MCF 10A (cell line): Measurements from ENCODE around the gene COL6A6. TPM values are rescaled to one million over a fixed set of nuclear protein-coding genes. Genes with fewer than 3 reads are reported as not detected.

ENCODE experiments used
- BruUV-seq: library from RNA; stranded (reverse); fragments of 400-500 nt; replicated peaks from 2 replicates; lab custom pipeline; 2021; lab: Mats Ljungman, UMichigan
- CTCF ChIA-PET: fragments of 300-600 bp; sonication (Branson Sonifier 250); formaldehyde crosslinking; extraction: SDS; loops from one replicate; lab custom pipeline; 2021; ENCODE audit warnings: antibody characterized with exemption, inconsistent platforms; lab: Yijun Ruan, JAX
- POLR2A ChIA-PET: fragments of 300-600, 350-650 bp; sonication (Branson Sonifier 250); formaldehyde crosslinking; extraction: SDS; loops from one replicate; lab custom pipeline; 2020; ENCODE audit warnings: antibody characterized with exemption, inconsistent platforms; lab: Yijun Ruan, JAX
- DNase-seq: peaks from one replicate; pipeline ENCODE4 v3.0.0-alpha.2; 2018; ENCODE audit not compliant: unreplicated experiment
- H3K27ac Mint-ChIP-seq: one replicate; pipeline ENCODE4 v1.8.0; 2022; ENCODE audit warnings: mild to moderate bottlenecking, low read depth, mixed read lengths; ENCODE audit not compliant: unreplicated experiment
- H3K27me3 Mint-ChIP-seq: one replicate; pipeline ENCODE4 v1.8.0; 2022; ENCODE audit warnings: mixed read lengths; ENCODE audit not compliant: insufficient read depth, unreplicated experiment
- H3K36me3 Mint-ChIP-seq: one replicate; pipeline ENCODE4 v1.8.0; 2022; ENCODE audit warnings: mild to moderate bottlenecking, moderate library complexity, mixed read lengths; ENCODE audit not compliant: insufficient read depth, unreplicated experiment
- H3K4me1 Mint-ChIP-seq: one replicate; pipeline ENCODE4 v1.8.0; 2022; ENCODE audit warnings: mixed read lengths; ENCODE audit not compliant: insufficient read depth, unreplicated experiment
- H3K4me3 Mint-ChIP-seq: one replicate; pipeline ENCODE4 v1.8.0; 2022; ENCODE audit warnings: mild to moderate bottlenecking, moderate library complexity, mixed read lengths; ENCODE audit not compliant: unreplicated experiment
- H3K9me3 Mint-ChIP-seq: one replicate; pipeline ENCODE4 v1.8.0; 2022; ENCODE audit warnings: mixed read lengths; ENCODE audit not compliant: unreplicated experiment
- CTCF ChIP-seq: fragments of 200-600 bp; IDR thresholded peaks from one replicate; pipeline ENCODE4 v1.8.0; 2022; ENCODE audit warnings: antibody characterized with exemption, mild to moderate bottlenecking; ENCODE audit not compliant: unreplicated experiment
- intact Hi-C: fragments of 100-400 bp; cut with micrococcal nuclease; formaldehyde crosslinking; loops from 2 replicates; pipeline ENCODE4 v1.14.1; 2022
- total RNA-seq: library from RNA; stranded (reverse); gene quantifications from 2 replicates; pipeline ENCODE4 v1.2.3, GENCODE V29; 2022

Gene COL6A6
- total RNA-seq, 1 experiment from 2014 or later: not detected

- Mint-ChIP-seq H3K27me3 (peaks cover 51% of the 10 kb centered on the region), H3K4me1 (no peaks in the 10 kb centered on the region), H3K27ac (no peak overlapping the region), H3K9me3 (no peaks in the 10 kb centered on the region), H3K4me3 (no peak overlapping the region), H3K36me3 (no peaks in the 10 kb centered on the region)
- POLR2A ChIA-PET: no interaction called here
- CTCF ChIA-PET: interaction anchor here (0.6 kb wide), 2 partner anchors 35 to 252 kb away, joined by 3 to 6 read pairs; no protein-coding TSS in a partner anchor
- intact Hi-C loops: no loop called here
- BruUV-seq: no TSS peak
- no peak for DNase-seq
- no peak for TF ChIP-seq CTCF
These were observed 11.1 kb downstream of the COL6A6 start for GRCh38 chr3:130528120-130528519.

- H3K4me1 Mint-ChIP-seq: no peaks in the 10 kb centered on the region
- no peaks in the 10 kb centered on the region for H3K36me3 Mint-ChIP-seq
- no peak for DNase-seq
- no peak for TF ChIP-seq CTCF
- ChIA-PET CTCF (no interaction called here), POLR2A (no interaction called here)
- peaks cover 38% of the 10 kb centered on the region for H3K27me3 Mint-ChIP-seq
- H3K9me3 Mint-ChIP-seq: no peaks in the 10 kb centered on the region
- no TSS peak for BruUV-seq
- intact Hi-C loops: no loop called here
- no peak overlapping the region for H3K4me3 Mint-ChIP-seq
- H3K27ac Mint-ChIP-seq: no peak overlapping the region
These were observed 12.7 kb downstream of the COL6A6 start for GRCh38 chr3:130529486-130530215.

GRCh38 chr3:130533247-130533646 is 16.3 kb downstream of the COL6A6 start:
- intact Hi-C loops: no loop called here
- CTCF ChIA-PET: no interaction called here
- peaks cover 34% of the 10 kb centered on the region for H3K27me3 Mint-ChIP-seq
- H3K9me3 Mint-ChIP-seq: no peaks in the 10 kb centered on the region
- POLR2A ChIA-PET: no interaction called here
- H3K4me3 Mint-ChIP-seq: no peak overlapping the region
- DNase-seq: no peak
- no peak for TF ChIP-seq CTCF
- H3K27ac Mint-ChIP-seq: no peak overlapping the region
- no peaks in the 10 kb centered on the region for H3K4me1 Mint-ChIP-seq
- BruUV-seq: no TSS peak
- H3K36me3 Mint-ChIP-seq: no peaks in the 10 kb centered on the region

- H3K36me3 Mint-ChIP-seq: no peaks in the 10 kb centered on the region
- no peaks in the 10 kb centered on the region for H3K4me1 Mint-ChIP-seq
- DNase-seq: no peak
- H3K9me3 Mint-ChIP-seq: no peaks in the 10 kb centered on the region
- no peak overlapping the region for H3K4me3 Mint-ChIP-seq
- intact Hi-C loops: no loop called here
- no TSS peak for BruUV-seq
- POLR2A ChIA-PET: no interaction called here
- no peak for TF ChIP-seq CTCF
- no peak overlapping the region for H3K27ac Mint-ChIP-seq
- CTCF ChIA-PET: interaction anchor here (0.6 to 4.3 kb wide), 8 partner anchors 11 to 595 kb away, joined by 3 to 54 read pairs (median 3); no protein-coding TSS in a partner anchor
- peaks cover 20% of the 10 kb centered on the region for H3K27me3 Mint-ChIP-seq
These were observed 20.8 kb downstream of the COL6A6 start for GRCh38 chr3:130537673-130538304.
